Measurements from ENCODE around the gene TMEM81.

The TMEM81 gene, protein sequence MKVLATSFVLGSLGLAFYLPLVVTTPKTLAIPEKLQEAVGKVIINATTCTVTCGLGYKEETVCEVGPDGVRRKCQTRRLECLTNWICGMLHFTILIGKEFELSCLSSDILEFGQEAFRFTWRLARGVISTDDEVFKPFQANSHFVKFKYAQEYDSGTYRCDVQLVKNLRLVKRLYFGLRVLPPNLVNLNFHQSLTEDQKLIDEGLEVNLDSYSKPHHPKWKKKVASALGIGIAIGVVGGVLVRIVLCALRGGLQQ
- total RNA-seq, result 3.9 reads per million, percentile 15 among the genes with 10 or more reads in this experiment

DNA sequence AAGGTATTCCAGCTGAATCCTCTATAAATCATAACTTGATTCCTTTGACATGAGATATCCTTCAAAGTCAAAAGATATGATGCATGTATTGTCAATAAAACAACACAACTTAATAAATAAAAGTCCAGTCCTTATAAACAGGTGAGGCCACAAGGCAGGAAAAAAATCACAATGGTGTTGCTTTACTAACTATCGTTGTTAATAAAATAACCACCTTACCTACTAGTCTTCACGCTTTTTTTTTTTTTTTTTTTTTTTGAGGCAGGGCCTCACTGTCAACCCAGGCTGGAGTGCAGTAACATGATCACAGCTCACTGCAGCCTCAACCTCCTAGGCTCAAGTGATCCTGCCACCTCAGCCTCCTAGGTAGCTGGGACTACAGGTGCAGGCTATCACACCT, at the start of gene TMEM81:
TSS of gene TMEM81 (minus strand) at position 101 of the 400 bp plus-strand sequence. CDS start 140 bp downstream, outside the sequence.
- DNase-seq, result no peak

DNA sequence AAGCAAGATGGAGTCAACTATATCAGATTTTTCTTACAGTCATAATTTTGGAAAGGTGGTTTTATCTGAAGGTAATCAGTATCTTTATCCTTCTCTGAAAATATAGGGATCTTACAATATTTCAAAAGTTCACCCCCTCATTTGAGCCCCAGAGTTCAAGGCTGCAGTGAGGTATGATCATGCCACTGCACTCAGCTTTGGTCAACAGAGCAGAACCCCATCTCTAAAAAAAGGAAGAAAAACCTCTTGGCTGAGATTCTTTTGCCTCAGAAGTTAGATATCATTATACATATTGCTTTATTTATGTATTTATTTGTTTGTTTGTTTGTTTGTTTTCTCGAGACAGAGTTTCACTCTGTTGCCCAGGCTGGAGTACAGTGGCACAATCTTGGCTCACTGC, 49.0 kb upstream of the TMEM81 start:
- DNase-seq, result no peak

DNA sequence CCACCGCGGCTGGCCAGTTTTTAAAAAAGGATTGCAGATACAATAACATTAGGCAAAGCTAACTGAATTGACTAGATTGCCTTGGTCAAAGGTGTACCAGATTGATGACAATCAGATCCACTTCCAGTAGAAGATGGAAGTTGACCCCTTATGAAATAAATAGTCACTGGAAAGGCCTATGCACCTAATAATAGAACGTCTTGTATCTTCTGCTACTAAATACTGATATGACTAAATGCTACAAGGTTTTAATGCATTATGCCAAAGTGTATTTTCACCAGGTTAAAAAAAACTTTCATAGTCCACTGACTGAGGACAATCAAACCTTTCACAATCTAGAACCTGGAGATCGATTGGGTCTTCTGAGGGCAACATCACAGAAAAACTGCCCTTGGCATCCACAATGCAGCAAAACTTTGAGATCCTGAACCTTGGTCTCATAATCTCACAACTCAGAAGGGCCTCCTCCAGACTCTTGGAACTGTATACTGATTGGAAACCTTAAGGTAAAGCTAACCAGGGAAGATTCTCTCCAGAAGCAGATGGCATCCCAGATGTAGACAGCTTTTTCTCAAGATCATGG, 45.3 kb upstream of the TMEM81 start:
- DNase-seq, result no peak

DNA sequence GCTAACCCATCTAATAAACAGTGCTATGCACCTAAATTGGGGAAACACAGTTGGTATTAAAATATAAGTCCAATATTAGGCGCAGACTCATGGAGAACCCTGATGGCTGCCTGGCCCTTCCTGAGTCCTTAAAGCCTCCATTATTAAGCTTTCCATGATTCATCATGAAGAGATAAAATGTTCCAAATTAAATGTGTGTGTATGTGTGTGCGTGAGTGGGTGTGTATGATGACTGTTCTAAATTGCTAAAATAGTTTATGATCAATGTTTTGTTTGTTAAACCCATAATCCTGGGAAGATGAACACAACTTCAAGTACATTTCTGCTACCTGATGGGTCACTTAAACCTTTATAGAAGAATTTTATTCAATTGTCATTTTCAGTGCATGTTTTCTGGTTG, 43.8 kb upstream of the TMEM81 start:
- DNase-seq, result no peak

DNA sequence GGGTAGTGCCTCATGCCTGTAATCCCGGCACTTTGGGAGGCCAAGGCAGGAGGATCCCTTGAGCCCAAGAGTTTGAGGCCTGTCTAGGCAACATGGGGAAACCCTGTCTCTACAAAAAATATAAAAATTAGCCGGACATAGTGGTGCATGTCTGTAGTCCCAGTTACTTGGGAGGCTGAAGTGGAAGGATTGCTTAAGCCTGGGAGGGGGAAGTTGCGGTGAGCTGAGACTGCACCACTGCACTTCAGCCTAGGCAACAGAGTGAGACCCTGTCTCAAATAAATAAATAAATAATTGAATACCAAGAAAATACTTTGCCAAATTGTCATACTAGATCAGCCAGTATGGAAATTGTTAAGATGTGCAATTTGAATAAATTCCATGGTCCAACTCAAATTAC, 43.4 kb upstream of the TMEM81 start:
- DNase-seq, result no peak

DNA sequence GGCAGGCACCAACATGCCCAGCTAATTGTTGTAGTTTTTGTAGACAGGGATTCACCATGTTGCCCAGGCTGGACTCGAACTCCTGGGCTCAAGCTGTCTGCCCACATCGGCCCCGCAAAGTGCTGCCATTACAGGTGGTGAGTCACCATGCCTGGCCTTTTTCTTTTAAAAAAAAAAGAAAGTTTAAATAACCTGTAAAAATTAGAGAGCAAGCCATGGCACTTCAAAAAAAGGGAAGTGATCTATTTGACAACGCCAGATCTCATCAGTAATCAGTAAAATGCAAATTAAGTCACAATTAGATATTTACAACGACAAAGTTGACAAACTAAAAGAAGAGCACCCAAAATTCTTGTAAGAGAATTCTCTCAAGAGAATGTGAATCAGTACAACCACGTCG, 40.5 kb upstream of the TMEM81 start:
- DNase-seq, result no peak

DNA sequence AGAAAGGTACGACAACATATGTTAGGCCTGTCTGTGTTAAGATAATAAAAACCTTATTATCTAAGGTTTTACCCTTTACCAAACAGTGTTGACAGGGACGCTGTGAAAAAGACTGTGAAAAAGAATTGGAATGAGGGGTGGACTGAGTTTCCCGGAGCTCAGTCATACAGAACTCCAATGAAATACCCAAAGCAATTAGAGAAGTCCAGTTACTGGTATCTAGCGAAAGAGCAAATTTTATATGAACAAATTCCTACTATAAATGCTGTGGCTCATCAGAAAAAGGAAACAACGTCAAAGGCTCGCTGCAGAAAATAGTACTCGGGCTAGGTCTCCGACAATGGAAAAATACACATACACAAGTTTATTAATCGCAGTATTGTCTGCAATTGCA, 38.2 kb upstream of the TMEM81 start:
- DNase-seq, result no peak

DNA sequence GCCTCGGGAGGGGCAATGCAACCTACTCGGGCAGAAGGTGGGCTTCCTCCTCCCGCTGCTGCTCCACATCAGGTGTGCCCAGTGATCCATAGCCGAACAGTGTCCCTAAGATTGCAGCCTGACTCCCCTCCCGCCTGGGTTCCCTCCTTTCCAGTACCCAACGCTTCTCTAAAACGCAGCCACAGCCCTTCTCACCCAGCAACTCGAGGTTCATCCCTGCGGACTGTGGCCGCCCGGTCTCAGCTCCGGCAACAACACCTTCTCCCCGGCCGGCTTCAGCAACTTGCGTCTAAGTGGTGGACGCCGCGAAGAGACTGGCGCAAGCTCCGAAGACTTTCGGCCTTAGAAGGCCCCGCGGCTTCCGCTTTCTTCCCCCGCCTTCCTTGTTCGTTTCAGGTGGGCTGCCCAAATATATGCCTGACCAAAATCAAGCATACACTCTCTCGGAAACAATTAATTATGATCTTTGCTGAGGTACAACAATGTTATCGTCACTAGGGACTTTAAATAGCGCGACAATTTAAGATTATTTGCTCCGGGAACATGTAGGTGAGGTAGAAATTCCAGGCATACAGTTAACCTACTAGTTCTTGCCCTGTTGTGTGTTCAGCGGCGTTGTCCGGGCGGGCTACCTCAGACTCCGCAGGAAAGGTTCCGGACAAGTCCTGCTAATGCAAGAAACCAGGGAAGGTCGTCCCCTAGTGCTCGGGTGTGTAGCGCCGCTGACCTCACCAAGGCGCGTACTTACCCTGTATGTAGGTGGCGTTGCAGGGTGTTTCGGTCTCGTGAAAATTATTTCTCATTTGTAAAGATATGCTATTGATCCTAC, 37.6 kb upstream of the TMEM81 start, which contains the start of gene RBBP5:
TSS of gene RBBP5 (minus strand) at position 319 of the 829 bp plus-strand sequence. CDS start at position 214, 105 bp downstream.
- peak; percentile 90 for DNase-seq

DNA sequence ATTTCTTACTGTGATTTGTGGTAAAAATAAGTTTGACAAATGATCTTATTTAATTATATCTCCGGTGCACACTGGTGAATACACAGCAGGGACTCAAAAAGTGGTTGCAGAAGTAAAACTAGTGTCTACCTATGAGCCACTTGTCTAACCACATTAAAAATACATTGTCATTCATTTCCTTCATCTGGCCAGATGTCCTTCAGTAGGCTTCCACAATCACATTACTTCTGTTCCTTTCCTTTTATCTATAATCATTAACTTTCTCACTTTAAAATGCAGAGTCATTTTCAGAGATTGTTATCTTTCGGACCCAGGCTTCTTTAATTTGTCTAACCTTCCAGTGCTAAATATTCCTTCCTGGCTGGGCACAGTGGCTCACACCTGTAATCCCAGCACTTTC, 34.5 kb upstream of the TMEM81 start:
- no peak for DNase-seq

DNA sequence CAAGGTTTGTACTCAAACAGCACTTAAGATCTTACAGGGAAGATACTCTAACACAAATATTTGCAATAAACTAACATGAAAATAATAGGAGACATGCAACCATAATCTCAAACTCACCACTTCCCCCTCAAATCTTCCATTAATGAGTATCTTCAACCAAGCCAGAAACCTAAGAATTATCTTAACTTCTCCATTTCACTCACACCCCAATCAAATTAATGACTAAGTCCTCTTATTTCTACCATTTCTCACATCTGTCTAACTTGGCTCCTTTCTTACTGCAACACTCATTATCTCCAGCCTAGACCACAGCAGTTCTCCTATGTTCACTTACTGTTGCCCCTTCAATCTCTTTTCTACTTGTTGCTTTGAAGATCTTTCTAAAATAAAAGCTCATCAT, 27.1 kb upstream of the TMEM81 start:
- DNase-seq, result no peak

DNA sequence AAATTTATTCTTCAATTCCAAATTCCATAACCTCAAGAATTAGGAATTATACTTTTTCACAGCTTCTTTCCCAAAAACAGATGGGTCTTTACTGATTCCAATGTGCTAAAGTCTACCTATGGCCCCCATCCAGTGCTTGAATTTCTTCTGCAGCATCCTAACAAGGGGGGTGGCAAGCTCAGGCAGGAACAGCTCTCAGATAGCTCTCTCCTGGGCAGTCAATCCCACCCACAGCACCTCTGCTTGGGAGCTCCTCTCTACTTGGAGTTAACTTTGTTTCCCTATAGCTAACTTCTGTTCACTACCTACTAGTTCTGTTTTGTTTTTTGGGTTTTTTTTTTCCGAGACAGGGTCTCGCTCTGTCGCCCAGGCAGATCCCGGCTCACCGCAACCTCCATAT, 25.5 kb upstream of the TMEM81 start:
- no peak for DNase-seq

DNA sequence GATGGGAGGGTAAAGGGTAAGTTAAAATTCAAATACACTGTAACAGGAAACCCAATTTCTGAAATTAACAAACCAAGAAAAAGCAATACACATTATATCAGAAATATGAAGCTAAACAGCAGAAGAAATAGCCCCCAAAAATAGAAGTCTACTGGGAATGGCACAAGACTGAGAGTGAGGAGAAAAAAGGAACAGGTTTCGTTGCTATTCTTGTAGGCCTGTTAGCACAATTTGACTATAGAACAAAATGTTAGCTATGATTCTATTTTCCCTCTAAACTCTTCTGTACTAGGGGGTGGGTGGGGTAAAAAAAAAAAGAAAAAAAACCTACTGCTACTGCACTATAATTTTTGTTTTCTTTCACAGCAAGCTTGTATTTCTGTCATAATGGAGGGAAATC, 25.0 kb upstream of the TMEM81 start:
- no peak for DNase-seq

DNA sequence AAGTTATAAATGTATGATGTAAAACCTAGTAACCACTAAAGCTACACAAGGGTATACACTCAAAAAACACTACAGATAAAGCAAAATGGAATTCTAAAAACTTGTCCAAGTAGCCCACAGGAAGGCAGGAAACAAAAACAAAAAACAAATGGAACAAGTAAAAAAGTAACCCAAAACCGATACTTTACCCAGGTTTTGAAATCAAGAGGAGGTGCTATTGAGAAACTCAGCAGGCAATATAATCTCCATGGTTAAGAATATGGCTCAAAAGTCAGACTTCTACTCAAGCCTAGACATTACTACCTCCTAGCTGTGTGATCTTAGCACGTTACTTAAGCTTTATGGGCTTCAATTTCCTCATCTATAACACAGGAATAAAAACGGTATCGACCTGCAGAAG, 24.2 kb upstream of the TMEM81 start:
- no peak for DNase-seq

DNA sequence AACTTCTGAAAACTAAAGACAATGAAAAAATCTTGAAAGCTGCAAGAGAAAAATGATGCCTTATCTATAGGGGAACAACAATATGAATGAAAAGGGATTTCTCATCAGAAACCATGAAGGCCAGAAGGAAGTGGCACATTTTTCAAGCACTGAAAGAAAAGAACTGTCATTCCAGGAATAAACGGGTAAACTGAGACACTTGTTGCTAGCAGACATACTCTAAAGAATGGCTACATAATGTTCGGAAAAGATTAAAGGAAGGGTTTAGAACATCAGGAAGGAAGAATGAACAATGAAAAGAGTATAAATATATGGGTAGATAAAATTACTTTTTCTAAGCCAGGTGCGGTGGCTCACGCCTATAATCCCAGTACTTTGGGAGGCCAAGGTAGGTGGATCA, 23.1 kb upstream of the TMEM81 start:
- no peak for DNase-seq

DNA sequence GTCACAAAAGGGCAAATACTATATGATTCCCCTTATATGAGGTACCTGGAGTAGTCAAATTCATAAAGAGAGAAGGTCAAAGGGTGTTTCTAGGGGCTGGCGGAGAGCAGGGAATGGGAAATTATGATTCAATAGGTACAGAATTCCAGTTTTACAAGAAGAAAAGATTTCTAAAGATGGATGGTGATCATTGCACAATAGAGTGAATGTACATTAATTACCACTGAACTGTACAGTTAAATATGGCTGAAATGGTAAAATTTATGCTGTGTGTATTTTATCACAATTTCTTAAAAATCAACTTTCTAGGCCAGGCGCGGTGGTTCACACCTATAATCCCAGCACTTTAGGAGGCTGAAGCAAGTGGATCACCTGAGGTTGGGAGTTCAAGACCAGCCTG, 18.1 kb upstream of the TMEM81 start:
- DNase-seq, result no peak

DNA sequence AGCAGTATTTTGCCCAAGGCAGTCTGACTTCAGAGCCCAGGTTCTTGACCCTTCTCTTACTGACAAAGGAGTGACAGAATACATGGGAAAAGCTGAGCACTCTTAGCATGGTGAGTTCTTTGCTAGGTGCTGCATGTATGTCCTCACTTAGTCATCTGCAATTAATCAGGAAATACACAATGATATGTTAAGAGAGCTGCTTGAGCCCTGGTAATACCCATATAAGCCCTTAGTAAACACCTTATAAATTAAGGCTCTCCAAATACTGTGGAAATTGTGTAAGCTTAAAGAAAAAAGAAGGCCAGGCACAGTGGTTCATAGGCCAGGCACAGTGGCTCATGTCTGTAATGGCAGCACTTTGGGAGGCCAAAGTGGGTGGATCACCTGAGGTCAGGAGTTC, 14.0 kb upstream of the TMEM81 start:
- no peak for DNase-seq

DNA sequence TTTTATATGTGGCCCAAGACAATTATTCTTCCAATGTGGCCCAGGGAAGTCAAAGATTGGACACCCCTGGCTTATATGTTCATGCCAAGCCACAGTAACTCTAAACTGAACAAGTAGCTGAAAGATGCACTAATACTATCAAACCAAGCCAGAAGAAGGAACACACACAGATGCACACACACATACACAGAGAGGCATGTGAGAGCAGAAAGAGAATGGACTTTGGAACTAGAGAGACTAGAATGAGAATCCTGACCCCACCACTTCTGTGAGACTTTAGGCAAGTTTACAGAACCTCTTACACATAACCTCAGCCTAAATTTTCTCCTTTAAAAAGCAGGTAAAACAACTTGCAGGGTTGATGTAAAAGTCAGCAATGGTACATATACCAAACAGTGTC, 11.2 kb upstream of the TMEM81 start:
- no peak for DNase-seq

DNA sequence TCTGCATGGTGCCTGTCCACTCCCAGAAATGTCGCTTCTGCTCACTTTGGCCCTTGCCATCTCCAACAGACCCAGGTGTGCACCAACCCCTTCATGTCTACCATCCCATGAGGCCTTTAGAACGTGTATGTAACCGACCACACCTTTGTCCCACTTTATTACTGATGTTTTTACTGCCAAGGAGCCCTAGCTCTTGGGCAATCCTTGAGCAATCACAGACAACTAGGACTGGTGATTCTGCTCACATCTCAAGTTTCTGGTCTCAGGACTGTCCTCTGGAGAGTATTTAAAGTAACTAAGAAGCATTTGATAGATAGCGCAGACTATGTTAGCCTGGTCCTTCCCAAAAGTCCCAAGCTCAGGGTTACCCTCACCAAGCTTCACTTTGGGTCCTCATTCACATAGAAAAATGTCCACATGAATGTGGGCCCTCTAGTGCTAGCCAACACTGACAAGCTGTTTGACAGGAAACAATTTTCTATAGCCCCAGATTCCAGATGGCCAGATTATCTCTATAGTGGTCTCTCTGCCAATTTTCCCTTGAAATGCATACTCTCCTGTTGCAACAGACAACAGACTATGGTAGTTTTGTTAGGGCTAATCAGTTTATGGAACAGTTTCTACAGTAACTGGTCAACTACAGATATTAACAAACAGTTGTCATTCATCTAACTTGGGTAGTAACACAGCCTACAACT, 6.9 kb upstream of the TMEM81 start:
- no peak for DNase-seq

DNA sequence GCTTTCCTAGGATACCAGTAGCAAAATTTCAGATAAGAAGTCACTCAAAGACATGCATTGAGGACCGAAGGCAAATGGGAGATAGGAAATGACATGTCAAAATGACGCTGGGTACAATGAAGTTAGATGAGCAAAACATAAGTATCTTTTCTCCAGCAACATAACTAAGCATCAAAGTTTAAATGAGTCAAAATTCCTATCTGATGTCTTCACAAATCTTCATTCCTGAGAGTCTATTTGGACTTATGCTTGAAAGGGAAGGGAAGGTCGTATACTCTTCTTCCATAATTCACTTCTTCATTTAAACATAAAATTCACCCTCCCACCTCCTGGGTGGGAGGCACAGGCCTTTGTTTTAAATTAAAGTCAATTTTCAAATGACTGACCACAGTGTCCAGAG, 4.1 kb upstream of the TMEM81 start:
- no peak for DNase-seq

DNA sequence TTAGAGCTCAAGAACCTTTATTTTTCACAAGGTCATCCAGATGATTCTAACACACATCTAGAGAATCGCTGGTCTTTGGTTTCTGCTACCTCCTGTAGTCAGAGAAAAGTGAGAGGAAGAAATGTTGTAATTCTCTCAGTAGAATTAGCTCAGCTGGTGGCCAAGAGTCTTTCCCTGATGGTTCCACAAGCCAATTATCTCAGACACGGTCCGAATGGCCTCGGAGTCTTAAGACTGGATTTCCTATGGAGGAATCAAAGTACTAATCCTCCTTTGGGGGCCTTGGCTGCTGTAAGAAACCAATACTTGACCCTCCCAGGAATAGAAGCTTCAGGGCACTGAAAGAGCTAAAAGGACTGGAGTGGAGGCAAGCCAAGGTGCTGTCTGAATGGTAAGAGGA, 1.8 kb downstream of the TMEM81 start:
- DNase-seq, result no peak

DNA sequence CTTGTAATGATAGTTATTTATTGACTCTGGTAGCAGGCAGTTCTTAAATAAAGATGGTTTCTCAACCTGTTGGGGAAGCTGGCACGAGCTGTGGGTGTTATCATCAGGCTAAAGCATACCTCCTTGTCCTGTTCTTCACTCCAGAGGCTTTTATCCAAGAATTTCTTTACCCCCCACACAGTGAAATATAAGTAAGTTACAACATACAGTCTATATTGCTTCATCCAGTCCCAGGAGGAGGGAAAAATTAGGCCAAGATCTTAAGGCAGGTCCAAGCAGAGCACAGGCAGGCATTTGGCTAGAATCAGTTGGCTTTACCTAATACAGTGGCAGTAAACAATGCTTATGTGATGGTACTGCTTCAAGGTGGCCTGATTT, 6.3 kb downstream of the TMEM81 start:
- DNase-seq, result no peak

DNA sequence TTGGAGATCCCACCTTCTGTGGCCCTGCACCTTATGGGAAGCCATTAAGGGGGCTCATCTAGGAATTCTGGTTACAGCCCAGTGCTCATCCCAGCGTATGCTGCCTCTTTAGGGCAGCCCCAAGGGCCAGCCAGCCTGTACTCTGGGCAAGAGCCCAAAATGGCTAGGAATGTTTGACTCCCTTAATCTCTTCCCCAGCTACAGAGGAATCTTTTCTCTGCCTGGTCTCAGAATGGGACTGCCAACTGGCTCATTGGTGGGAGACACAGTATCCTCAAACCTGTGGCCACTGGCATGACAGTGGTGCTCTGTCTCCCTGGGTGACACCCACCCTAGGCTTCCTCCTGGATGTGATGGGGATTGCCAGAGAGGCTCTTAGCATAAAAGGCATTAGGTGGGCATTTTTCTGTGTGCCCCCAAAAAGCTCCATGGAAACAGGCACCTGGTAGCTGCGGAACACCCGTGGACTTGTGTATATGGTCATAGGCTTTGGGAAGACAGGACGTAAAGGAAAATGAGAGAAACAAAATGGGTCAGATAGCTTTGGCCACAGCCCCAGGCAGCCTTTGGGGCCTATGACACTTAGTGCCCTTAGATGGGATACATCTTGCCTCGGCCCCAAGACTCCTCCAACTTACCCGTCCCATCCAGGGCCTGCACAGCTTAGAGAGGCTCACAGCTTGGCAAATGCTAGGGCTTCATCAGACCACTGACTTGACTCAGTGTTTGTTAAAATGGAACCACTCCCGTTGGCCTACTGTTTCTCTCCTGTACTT, 6.9 kb downstream of the TMEM81 start:
- no peak for DNase-seq
